KMS-11 (cell line): ENCODE data around the gene SNRPA.

ENCODE experiments used
- H2AFZ ChIP-seq: fragments of 200-600 bp; sonication (generic); 2 replicates; pipeline ENCODE4 v1.6.1; 2016; ENCODE audit warnings: antibody characterized with exemption, mixed run types, low read depth
- H3K27ac ChIP-seq: fragments of 200-600 bp; sonication (generic); 2 replicates; pipeline ENCODE4 v1.6.1; 2016; ENCODE audit warnings: mild to moderate bottlenecking, mixed run types
- H3K27me3 ChIP-seq: fragments of 200-600 bp; sonication (generic); 2 replicates; pipeline ENCODE4 v1.6.1; 2017; ENCODE audit warnings: mild to moderate bottlenecking, low read depth, mixed run types, moderate library complexity; ENCODE audit not compliant: insufficient read depth
- H3K36me3 ChIP-seq: fragments of 200-600 bp; sonication (generic); 2 replicates; pipeline ENCODE4 v1.6.1; 2017; ENCODE audit warnings: mild to moderate bottlenecking, mixed run types; ENCODE audit not compliant: insufficient read depth
- H3K4me1 ChIP-seq: fragments of 200-600 bp; sonication (generic); 2 replicates; pipeline ENCODE4 v1.6.1; 2016; ENCODE audit warnings: mild to moderate bottlenecking, low read depth, mixed run types; ENCODE audit not compliant: poor library complexity, severe bottlenecking
- H3K4me2 ChIP-seq: fragments of 200-600 bp; sonication (generic); 2 replicates; pipeline ENCODE4 v1.7.0; 2016; ENCODE audit warnings: mild to moderate bottlenecking, mixed run types
- H3K4me3 ChIP-seq: fragments of 200-600 bp; sonication (generic); IDR thresholded peaks from 2 replicates; pipeline ENCODE4 v1.6.1; 2017; ENCODE audit warnings: low read depth, low read length, mixed read lengths; ENCODE audit not compliant: insufficient read depth
- H3K79me2 ChIP-seq: fragments of 200-600 bp; sonication (generic); 2 replicates; pipeline ENCODE4 v1.6.1; 2016; ENCODE audit warnings: low read depth, mixed run types; ENCODE audit not compliant: insufficient read depth
- H3K9ac ChIP-seq: fragments of 200-600 bp; sonication (generic); 2 replicates; pipeline ENCODE4 v1.6.1; 2016; ENCODE audit warnings: mild to moderate bottlenecking, mixed run types
- H4K20me1 ChIP-seq: fragments of 200-600 bp; sonication (generic); 2 replicates; pipeline ENCODE4 v1.6.1; 2016; ENCODE audit warnings: mild to moderate bottlenecking, mixed run types; ENCODE audit not compliant: insufficient read depth
- TF ChIP-seq, protein P1 (sequence below): fragments of 200-600 bp; sonication (generic); conservative IDR thresholded peaks from 2 replicates; pipeline ENCODE4 v1.6.1; 2017; ENCODE audit warnings: low read depth, mild to moderate bottlenecking, antibody characterized with exemption, low read length, moderate library complexity, mixed read lengths

The SNRPA gene

DNA sequence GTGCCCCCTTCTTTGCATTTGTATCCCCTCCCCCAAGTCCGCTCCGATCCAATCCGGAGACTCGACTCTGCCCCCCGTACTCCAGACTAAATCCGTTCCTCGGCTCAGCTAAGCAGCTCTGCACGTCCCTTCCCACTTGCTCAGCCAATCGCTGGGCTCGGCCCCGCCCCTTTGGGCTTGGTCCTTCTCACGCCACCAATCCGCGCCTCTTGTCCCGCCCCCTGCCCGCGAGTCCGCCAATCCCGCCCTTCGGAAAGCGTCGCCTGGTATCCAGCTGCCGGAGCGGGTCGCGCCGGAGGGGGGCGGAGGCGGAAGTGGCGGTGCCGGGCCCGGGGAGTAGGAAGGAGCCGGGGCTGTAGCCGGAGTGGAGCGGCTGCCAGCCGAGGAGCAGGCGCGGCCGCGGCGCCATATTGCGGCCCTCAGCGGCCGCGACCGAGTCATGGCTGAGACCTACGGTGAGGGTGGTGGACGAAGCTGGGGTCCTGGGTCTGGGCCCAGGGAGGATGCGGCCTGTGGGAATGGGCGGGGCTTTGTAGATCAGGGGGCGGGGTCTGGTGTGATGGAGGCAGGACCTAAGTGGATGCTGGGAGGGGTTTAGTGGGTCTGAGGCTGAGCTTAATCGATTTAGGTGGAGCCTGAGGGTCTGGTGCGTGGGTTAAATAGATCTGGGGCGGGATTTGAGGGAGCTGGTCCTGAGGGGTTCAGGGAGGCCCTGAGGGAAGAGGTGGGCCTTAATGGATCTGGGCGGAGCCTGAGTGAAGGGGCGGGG lies 27.1 kb downstream of the SNRPA start, which contains the start of gene RAB4B:
TSS of gene RAB4B (plus strand) at position 311 of the 769 bp plus-strand sequence. CDS start at position 440, 129 bp downstream.
- Histone ChIP-seq H3K79me2 (no peaks in the 10 kb centered on the region), H3K27ac (peak within 1 kb of the TSS; percentile 86), H3K27me3 (peaks cover 25% of the 10 kb centered on the region), H3K4me3 (peak within 1 kb of the TSS; percentile 58), H4K20me1 (no peaks in the 10 kb centered on the region), H3K4me2 (peak within 1 kb of the TSS; percentile 98), H3K36me3 (no peaks in the 10 kb centered on the region), H3K4me1 (peaks cover 12% of the 10 kb centered on the region), H2AFZ (peak within 1 kb of the TSS; percentile 67), H3K9ac (peak within 1 kb of the TSS; percentile 57; the same call in 1 of the 2 replicates)
- TF ChIP-seq, protein P1, sequence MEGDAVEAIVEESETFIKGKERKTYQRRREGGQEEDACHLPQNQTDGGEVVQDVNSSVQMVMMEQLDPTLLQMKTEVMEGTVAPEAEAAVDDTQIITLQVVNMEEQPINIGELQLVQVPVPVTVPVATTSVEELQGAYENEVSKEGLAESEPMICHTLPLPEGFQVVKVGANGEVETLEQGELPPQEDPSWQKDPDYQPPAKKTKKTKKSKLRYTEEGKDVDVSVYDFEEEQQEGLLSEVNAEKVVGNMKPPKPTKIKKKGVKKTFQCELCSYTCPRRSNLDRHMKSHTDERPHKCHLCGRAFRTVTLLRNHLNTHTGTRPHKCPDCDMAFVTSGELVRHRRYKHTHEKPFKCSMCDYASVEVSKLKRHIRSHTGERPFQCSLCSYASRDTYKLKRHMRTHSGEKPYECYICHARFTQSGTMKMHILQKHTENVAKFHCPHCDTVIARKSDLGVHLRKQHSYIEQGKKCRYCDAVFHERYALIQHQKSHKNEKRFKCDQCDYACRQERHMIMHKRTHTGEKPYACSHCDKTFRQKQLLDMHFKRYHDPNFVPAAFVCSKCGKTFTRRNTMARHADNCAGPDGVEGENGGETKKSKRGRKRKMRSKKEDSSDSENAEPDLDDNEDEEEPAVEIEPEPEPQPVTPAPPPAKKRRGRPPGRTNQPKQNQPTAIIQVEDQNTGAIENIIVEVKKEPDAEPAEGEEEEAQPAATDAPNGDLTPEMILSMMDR: no peak

GRCh38 chr19:40778706-40779284 lies 27.8 kb downstream of the SNRPA start:
- peak overlapping the region; percentile 64 for H2AFZ ChIP-seq
- H3K4me3 ChIP-seq: peak overlapping the region; percentile 58
- no peaks in the 10 kb centered on the region for H3K79me2 ChIP-seq
- TF ChIP-seq, protein P1: no peak
- peak overlapping the region; percentile 57; the same call in 1 of the 2 replicates for H3K9ac ChIP-seq
- peak overlapping the region; percentile 56 for H3K4me2 ChIP-seq
- H3K27ac ChIP-seq: no peak overlapping the region; the same call in 1 of the 2 replicates
- peaks cover 12% of the 10 kb centered on the region for H3K4me1 ChIP-seq
- no peaks in the 10 kb centered on the region for H3K36me3 ChIP-seq
- peaks cover 21% of the 10 kb centered on the region for H3K27me3 ChIP-seq
- no peaks in the 10 kb centered on the region for H4K20me1 ChIP-seq

GRCh38 chr19:40780582-40780981 lies 29.6 kb downstream of the SNRPA start:
- no peak overlapping the region for H3K4me2 ChIP-seq

DNA sequence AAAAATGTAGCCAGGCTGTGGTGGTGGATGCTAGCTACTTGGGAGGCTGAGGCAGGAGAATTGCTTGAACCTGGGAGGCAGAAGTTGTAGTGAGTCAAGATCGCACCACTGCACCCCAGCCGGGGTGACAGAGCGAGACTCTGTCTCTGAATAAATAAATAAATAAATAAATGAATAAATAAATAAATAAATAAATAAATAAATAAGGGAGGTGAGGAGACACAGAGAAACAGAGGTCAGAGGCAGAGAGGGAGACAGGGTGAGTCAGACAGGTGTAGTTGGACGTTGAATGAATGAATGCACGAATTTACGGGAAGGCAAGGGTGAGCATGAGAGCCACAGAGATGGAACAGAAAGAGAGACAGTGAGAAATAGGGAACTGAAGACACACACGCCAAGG lies 30.1 kb downstream of the SNRPA start:
- H2AFZ ChIP-seq: no peak overlapping the region
- no peak overlapping the region for H3K9ac ChIP-seq
- H3K4me2 ChIP-seq: no peak overlapping the region
- peaks cover 7% of the 10 kb centered on the region; the same call in 1 of the 2 replicates for H3K27me3 ChIP-seq
- TF ChIP-seq, protein P1: no peak
- no peak overlapping the region for H3K27ac ChIP-seq
- H3K4me1 ChIP-seq: peaks cover 9% of the 10 kb centered on the region
- H3K4me3 ChIP-seq: no peak overlapping the region
- no peaks in the 10 kb centered on the region for H3K79me2 ChIP-seq
- H3K36me3 ChIP-seq: no peaks in the 10 kb centered on the region
- no peaks in the 10 kb centered on the region for H4K20me1 ChIP-seq

More at GRCh38 chr19:40780582-40780981, 29.6 kb downstream of the SNRPA start:
- Histone ChIP-seq H3K27ac (no peak overlapping the region), H3K4me3 (no peak overlapping the region), H3K4me1 (peaks cover 12% of the 10 kb centered on the region), H3K79me2 (no peaks in the 10 kb centered on the region), H3K36me3 (no peaks in the 10 kb centered on the region), H3K9ac (no peak overlapping the region), H2AFZ (no peak overlapping the region), H4K20me1 (no peaks in the 10 kb centered on the region), H3K27me3 (peaks cover 13% of the 10 kb centered on the region)
- TF ChIP-seq, protein P1: no peak
